ENCODE results near the gene TUBB3. TPM values are rescaled to one million over a fixed set of nuclear protein-coding genes. Genes with fewer than 3 reads are reported as not detected.
A peak's percentile ranks its signal among the peaks of the same experiment; 100 is the strongest.
"Not testable (repeated sequence)": the region's sequence is repeated elsewhere in the genome, so short reads cannot be mapped to it uniquely, and the experiment has no call there.

TUBB3 gene
- polyA plus RNA-seq, 10 donors, result 4.5 to 14.5 (median 8.7) TPM

DNA sequence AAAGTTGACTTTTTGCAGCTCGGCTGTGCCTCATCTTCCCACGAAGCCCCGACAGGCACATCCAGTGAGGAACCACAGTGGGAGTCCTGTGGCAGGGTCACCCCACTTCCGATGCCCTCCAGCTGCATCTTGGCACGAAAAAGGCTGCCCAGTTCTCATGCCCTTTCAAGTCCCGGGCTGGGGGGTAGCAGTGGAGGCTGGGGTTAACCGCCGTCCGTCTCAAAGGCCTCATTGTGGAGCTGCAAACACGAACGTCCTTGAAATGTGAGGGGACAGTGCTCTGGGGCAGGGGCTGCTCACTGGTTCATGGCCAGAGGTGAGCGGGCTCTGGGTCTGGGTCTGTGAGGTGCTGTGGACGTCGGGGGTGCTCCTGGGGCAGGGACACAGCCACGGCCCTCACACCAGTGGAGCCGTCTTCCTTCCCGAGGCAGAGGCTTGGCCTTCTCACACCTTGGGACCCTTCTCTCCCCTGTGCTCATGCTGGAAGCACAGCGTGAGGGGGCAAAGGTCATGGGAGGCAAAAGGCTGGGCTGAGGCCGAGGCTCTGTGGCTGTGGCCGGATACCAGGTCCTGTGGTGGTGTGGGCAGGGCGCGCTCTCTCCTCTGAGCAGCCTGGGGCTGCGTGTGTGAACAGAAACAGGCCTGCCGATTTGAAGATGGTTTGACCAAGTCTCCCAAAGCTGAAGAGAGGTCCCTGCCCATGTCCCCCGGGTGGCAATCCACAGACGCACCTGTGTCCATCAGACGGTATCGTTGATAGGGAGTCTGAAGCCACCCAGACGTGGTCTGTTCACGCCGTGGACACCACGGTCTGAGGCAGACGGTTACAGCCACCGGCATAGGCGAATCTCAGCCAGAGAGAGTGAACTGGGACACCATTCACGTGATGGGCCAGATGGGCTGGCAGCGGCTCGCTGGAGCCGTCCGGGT, 7.6 kb upstream of the TUBB3 start:
- DNase-seq, result no peak

DNA sequence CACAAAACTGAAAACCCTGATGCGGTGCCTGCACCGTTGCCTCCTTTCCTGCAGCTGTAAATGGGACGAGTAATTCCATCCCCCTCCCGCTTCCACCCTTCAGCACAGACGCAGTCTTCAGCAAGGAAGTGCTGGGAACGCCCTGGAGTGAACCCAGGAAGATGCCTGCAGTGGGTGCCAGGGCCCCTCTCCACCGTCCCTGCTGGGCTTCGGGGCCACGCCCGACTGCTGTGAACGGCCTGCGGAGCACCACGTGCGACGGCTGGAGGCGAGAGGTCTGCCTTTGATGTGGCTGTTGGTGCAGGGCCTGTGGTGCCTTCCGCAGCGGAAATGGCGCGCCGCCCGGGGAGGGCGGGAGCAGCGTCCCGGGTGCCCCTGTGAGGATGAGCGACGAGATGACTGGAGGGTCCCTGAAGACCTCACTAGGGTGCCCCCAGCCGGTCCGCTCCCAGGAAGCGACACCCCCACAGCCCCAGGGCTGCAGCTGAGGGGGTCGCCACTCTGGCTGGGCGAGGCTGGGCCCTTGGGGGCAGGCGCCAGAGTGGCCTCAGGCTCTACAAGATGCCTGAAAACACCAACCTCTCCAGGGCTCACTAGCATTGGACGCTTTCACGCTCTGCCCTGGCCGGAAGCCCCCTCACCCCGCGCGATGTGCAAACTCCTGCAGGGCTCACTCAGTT, 5.2 kb upstream of the TUBB3 start:
- DNase-seq, result peak; percentile 34 to 81 (median 51)

DNA sequence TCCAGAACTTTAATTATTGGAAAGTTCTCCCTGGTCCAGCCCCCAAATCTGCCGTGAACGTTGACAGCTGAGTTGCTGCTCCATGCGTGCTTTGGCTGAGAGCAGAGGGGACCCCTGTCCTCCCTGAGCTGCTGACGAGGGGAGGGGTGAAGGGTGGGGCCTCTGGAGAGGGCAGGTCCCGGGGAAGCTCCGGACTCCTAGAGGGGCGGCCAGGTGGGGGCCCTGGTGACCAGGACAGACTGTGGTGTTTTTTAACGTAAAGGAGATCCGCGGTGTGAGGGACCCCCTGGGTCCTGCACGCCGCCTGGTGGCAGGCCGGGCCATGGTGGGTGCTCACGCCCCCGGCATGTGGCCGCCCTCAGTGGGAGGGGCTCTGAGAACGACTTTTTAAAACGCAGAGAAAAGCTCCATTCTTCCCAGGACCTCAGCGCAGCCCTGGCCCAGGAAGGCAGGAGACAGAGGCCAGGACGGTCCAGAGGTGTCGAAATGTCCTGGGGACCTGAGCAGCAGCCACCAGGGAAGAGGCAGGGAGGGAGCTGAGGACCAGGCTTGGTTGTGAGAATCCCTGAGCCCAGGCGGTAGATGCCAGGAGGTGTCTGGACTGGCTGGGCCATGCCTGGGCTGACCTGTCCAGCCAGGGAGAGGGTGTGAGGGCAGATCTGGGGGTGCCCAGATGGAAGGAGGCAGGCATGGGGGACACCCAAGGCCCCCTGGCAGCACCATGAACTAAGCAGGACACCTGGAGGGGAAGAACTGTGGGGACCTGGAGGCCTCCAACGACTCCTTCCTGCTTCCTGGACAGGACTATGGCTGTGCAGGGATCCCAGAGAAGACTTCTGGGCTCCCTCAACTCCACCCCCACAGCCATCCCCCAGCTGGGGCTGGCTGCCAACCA, 4.4 kb upstream of the TUBB3 start, which contains the start of gene MC1R:
Gene MC1R (plus strand): TSS at position 410 of the 895 bp plus-strand sequence. CDS start 397 bp downstream, at position 807.
- DNase-seq, result peak in 1 of 3 donors; percentile 63

DNA sequence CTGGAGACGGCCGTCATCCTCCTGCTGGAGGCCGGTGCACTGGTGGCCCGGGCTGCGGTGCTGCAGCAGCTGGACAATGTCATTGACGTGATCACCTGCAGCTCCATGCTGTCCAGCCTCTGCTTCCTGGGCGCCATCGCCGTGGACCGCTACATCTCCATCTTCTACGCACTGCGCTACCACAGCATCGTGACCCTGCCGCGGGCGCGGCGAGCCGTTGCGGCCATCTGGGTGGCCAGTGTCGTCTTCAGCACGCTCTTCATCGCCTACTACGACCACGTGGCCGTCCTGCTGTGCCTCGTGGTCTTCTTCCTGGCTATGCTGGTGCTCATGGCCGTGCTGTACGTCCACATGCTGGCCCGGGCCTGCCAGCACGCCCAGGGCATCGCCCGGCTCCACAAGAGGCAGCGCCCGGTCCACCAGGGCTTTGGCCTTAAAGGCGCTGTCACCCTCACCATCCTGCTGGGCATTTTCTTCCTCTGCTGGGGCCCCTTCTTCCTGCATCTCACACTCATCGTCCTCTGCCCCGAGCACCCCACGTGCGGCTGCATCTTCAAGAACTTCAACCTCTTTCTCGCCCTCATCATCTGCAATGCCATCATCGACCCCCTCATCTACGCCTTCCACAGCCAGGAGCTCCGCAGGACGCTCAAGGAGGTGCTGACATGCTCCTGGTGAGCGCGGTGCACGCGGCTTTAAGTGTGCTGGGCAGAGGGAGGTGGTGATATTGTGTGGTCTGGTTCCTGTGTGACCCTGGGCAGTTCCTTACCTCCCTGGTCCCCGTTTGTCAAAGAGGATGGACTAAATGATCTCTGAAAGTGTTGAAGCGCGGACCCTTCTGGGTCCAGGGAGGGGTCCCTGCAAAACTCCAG, 3.4 kb upstream of the TUBB3 start:
- DNase-seq, result no peak

DNA sequence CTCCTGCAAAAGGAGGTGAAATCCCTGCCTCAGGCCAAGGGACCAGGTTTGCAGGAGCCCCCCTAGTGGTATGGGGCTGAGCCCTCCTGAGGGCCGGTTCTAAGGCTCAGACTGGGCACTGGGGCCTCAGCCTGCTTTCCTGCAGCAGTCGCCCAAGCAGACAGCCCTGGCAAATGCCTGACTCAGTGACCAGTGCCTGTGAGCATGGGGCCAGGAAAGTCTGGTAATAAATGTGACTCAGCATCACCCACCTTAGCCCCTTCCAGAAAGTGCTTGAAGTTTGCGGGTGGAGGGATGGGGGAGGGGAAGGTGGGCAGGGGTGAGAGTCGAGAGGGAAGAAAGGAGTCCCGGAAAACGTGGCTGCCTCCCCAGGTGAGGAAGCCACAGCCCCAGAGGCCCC, 2.4 kb upstream of the TUBB3 start:
- DNase-seq, result no peak

DNA sequence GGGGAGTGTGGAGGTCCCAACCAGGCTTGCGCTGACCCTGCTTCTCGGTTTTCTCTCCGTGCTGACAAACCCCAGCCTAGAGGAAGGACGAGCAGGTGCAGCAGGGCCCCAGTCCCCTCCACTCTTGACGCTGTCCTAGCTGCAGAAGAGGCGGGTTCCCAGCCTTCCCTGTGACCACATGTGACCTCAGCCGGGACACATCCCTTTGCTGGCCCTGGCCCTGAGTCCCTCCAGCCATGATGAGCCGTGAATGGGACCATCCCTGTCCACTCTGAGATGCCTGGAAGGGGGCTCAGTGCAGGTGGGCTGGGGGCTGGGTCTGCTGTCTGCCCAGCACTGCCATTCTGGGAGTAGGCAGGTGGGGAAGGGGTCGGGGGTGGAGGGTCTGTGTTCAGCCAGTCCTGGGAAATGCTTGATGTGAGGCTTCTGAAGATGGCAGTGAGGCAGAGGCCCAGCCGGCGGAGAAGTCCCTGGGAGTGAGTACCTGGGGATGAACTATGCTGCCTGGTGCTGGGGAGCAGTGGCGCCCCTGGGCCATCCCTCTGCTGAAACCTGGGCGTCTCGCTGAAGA, 1.9 kb upstream of the TUBB3 start:
- no peak for DNase-seq

DNA sequence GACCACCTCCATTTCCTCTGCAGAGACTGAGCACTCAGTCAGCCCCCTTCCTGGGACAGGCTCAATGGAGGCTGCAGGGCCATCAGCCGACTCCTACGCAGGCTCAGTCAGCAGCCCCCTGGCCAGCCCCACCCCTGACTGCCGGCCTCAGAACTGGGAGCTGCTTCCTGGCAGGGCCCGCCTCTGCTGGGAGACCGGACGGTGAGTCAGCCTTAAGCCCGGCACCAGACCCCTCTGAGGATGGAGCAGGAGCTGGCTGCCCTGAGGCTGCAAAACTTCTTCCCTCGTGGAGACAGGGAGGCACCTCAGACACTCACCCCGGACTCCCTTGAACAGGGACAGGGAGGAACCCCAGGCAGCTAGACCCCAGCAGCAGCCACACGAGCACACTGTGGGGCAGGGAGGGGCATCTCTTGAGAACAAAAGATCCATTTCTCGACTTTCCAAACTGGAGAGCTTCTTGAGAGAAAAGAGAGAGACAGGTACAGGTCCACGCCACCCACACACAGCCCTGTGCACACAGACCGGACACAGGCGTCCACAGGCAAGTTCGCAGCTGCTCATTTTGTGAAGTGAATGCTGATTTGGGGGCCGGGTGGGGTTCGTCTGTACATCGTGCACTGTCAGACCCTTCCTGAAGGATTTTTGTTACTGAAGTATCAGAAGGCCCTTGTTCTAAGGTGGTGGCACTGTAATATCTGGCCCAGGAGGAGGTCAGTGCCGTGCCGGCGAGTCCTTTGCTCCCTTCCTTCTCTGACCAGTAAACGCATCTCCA, 1.3 kb upstream of the TUBB3 start:
- DNase-seq, result peak; percentile 58 to 83 (median 81)

DNA sequence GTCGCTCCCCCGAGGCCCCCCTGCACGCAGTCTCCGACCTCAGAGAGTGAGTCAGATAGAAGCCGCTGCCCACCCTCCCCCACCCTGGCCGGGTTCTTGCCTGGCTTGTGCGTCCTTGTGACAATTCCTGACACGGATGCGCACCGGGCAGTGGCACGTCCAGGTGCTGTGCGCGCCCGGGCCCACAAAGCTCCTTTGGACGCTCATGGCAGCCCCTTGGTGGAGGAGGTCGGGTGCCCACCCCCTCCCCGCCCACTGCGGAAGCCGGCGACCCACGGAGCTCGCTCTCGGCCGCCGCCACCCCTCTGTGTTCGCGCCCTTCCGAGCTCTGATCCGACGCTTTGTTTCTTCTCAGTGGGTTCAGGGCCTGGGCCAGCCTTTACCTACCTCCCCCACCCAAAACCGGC, 662 bp upstream of the TUBB3 start:
- DNase-seq, result peak in 2 of 3 donors; percentile 75 to 83

DNA sequence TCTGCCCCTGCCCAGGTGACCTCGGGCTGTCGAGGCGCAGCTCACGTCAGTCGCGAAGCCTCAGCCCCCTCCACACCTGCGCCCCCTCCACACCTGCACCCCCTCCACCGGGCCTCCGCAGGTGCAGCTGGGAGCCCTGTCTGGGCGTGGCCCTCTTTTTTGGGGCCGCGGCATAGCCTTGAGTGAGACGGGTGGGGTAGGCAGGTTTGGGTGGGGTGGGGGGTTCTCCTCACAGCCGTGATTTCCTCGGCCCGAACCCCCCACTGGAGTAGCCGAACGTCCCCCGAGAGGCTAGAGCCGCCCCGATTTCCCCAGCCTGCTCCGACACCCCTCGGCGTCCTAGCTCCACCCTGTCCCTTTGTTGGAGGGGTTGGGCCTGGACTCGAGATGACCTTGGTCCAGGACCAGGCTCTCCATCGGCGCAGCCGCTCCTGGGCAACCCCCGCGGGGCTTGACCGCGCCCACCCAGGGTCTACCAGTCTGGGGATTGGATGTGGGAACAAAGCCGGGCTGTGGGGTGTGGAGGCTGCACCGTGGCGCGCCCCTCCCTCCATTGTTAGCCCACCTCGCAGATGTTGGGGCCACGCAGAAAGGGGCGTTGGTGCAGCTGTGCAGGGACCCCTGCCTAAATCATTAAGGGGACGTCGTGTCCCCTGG, 626 bp downstream of the TUBB3 start:
- peak in 1 of 3 donors; percentile 20 for DNase-seq

DNA sequence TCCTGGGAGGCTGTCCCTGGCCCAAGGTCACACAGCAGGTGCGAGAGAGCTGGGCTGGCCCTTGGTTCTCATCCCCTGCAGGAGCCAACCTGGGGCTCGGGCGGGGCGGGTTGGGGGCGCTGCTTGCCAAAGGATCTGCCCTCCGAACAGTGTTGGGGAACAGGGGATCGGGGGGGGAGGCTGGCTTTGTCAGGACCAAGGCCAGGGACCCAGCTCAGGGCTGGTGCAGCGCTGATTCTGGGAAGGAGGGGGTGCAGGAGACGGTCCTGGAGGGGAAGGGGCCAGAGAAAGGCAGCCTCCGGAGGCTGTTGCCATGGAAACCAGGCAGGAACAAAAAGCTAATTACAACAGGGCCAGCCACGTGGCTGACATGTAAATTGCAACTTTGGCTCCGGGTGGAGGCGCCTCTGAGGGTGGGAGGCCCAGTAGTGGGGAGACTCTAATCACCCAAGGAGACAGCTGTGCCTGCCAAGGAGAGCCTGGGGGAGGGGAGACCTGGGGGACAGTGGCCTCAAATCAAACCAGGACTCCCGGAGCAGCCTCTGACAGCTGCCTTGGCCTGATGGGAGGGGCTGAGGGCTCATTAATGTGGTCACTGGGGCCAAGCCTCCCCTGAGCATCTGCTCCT, 1.3 kb downstream of the TUBB3 start:
- DNase-seq, result peak in 1 of 3 donors; percentile 64

DNA sequence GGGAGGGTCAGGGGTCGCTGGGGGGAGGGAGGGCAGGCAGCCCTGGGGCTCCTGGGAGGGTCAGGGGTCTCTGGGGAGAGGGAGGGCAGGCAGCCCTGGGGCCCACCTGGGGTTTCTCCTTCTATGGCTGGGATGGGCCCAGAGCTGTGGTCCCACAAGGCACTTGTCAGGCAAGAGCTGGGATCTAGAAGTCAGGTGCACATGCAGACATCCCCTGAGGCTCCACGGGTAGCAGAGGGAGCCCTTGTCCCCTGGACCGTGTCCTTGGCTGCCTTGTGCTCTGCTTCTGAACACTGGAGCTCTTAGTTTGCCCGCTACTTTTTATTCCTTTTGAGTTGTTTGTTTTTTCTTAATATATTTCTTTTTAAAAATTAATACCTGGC, 1.8 kb downstream of the TUBB3 start:
- DNase-seq, result no peak

DNA sequence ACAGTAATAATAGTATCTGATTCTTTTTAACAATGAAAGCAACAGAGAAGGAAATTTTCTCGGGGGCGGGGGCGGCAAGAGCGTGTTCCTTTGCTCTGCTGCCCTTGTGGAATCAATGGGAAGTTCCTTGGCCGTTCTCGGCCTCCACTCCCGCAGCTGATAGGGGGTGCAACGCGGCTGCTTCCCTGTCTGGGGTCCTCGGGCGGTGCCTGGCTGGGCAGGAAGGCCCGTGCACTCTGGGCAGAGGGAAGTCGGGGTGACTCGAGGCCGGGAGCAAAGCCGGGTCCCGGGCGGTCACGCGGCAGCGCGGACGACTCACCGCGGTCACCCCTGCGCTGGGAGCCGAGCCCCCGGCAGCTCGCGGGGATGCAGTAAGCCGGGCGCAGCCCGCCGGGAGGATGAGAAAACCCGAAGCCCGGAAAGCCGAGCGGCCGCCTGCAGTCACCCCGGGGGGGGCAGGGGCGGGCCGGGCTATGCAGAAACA, 2.5 kb downstream of the TUBB3 start:
- no peak for DNase-seq

DNA sequence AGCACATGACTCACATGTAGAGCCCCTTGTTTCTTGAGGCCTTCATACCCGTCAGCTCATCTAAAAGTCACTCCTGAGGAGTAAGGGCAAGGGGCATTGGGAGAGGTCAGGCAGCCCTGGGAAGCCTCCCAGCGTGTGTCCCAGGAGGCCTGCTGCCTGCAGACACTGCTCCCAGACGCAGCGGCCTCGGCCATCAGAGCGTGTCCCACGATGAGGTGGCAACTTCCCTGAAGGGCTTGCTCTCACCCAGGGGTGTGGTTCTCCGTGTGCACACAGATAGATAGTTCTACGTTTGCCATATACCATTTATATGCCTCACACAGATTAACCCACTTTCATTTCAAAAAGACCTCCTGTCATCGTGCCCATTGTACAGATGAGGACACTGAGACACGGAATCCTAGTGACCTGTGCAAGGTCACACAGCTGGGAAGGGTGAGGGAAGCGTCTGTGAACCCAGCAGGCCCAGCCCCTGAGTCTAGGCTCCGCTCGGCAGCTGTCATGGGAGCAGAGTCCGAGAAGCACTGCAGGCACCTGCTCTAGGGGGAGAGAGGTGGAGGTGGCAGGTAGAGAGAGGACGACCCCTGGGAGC, 8.3 kb downstream of the TUBB3 start:
- DNase-seq, result no peak

DNA sequence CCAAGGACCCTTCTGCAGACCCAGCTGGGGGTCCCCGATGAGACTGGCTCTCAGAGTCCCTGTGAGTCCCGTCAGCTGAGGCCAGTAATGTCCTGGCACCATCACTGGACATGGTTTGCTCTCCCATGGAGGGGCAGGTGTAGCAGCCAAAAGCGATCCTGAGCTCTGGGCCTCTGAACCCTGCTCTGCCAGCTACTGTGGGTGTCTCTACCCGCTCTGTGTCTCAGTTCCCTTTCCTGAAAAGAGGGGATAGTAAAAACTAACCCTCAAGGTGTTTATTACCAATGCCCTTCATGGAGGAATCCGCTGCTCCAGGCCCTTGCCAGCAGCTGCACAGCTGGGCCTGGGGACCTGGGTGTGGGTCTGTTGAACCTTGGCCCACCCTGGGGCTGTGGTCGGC, 8.8 kb downstream of the TUBB3 start:
- no peak for DNase-seq

DNA sequence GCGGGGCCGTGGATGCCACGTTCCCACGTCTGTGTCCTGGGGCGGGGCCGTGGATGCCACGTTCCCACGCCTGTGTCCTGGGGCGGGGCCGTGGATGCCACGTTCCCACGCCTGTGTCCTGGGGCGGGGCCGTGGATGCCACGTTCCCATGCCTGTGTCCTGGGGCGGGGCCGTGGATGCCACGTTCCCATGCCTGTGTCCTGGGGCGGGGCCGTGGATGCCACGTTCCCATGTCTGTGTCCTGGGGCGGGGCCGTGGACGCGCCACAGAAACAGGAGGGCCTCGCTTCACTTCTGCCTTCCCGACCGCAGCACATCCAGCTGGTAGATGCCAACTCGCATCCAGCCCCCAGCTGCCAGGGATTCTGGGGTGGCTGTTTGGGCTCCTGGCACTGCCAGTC, 10.9 kb downstream of the TUBB3 start:
- DNase-seq, result not testable (repeated sequence)

DNA sequence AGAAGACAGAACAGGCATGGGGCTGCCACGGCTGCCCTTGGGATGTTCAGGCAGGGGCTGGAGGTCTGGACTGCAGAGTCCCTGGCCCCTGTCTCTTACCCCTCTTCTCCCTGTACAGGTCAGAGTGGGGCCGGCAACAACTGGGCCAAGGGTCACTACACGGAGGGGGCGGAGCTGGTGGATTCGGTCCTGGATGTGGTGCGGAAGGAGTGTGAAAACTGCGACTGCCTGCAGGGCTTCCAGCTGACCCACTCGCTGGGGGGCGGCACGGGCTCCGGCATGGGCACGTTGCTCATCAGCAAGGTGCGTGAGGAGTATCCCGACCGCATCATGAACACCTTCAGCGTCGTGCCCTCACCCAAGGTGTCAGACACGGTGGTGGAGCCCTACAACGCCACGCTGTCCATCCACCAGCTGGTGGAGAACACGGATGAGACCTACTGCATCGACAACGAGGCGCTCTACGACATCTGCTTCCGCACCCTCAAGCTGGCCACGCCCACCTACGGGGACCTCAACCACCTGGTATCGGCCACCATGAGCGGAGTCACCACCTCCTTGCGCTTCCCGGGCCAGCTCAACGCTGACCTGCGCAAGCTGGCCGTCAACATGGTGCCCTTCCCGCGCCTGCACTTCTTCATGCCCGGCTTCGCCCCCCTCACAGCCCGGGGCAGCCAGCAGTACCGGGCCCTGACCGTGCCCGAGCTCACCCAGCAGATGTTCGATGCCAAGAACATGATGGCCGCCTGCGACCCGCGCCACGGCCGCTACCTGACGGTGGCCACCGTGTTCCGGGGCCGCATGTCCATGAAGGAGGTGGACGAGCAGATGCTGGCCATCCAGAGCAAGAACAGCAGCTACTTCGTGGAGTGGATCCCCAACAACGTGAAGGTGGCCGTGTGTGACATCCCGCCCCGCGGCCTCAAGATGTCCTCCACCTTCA, 11.7 kb downstream of the TUBB3 start:
- no peak for DNase-seq

DNA sequence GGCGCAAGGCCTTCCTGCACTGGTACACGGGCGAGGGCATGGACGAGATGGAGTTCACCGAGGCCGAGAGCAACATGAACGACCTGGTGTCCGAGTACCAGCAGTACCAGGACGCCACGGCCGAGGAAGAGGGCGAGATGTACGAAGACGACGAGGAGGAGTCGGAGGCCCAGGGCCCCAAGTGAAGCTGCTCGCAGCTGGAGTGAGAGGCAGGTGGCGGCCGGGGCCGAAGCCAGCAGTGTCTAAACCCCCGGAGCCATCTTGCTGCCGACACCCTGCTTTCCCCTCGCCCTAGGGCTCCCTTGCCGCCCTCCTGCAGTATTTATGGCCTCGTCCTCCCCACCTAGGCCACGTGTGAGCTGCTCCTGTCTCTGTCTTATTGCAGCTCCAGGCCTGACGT, 12.5 kb downstream of the TUBB3 start:
- not testable (repeated sequence) for DNase-seq
